KG1 (cell line): ENCODE data around the gene RBX1.
A peak's percentile ranks its signal among the peaks of the same experiment; 100 is the strongest.
"Not testable (repeated sequence)": the region's sequence is repeated elsewhere in the genome, so short reads cannot be mapped to it uniquely, and the experiment has no call there.

Source experiments
- DNase-seq: peaks from one replicate; lab custom pipeline; 2025; lab: John Stamatoyannopoulos, UW

RBX1 gene

GRCh38 chr22:40950962-40951794, at the start of gene RBX1:
Gene RBX1 (plus strand): TSS chr22:40951378. CDS start chr22:40951399, 21 bp downstream.
- peak; percentile 97 for DNase-seq

DNA sequence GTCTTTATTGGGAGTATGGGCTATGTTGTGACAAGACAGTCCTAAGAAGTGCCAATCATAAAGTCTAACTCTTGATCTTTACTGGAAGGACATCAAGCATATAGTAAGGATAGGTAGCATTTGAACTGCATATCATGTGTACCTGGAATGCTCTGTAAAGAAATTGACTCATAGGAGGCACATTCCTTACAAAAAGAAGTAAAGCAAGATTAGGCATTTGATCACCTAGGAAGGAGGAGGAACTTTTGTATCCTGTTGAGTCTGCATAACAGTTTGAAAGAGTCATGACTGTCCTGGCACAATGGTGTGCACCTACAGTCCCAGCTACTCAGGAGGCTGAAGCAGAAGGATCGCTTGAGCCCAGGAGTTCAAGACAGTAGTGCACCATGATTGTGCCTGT, 47.1 kb upstream of the RBX1 start:
- no peak for DNase-seq

DNA sequence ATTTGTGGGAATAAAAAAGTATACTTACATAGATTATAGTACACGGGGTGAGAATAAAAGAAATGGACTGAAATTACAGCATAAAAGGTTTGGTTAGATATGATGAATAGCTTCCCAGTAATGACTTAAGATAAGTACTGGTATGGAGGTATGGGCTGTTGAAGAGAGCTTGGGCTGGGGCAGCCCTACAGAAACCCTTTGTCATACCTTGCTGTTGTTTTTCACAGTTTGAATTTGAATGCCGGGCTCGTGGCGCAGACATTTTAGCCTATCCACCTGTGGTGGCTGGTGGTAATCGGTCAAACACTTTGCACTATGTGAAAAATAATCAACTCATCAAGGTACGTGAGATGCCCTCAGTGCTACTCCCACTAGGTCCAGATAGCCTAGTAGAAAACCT, 42.3 kb upstream of the RBX1 start:
- DNase-seq: no peak

DNA sequence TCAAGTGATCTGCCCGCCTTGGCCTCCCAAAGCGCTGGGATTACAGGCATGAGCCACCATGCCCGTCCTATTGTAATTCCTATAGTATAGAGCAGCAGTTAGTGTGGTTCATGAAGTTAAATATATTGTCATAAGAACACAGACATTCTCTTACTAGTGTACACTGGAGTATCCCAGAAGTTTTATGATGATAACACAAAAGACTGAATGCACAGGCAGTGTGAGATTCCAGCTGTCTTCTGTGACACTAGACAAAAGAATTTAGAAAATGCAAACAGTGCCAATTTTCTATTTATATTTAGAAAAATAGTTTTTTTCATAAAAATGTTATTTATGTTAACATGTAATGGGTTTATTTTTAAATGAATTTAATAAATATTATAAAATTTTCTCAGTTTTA, 39.4 kb upstream of the RBX1 start:
- no peak for DNase-seq

DNA sequence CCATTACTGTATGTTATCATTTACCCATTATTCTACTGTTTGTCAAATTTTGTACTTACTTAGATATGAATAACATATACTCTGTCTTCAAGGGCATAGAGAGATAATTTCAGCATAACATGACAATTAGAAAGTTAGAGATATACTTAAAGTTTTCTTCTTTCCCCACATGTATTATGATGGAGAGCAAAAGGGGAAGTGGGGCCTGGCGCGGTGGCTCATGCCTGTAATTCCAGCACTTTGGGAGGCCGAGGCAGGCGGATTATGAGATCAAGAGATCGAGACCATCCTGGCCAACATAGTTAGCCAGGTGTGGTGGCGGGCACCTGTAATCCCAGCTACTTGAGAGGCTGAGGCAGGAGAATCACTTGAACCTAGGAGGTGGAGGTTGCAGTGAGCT, 38.2 kb upstream of the RBX1 start:
- DNase-seq: not testable (repeated sequence)

DNA sequence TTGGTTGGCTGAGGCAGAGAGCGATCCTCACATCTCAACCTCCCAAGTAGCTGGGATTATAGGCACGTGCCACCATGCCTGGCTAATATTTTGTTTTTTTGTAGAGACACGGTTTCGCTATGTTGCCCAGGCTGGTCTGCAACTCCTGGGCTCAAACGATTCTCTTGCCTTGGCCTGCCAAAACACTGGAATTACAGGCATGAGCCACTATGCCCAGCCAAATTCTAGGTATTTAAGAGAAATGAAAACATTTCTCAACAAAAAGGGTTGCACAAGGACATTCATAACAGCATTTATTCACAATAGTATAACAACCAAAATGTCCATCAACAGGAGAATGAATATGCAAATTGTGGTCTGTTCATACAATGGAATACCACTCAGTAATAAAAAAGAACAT, 31.7 kb upstream of the RBX1 start:
- no peak for DNase-seq

GRCh38 chr22:40920526-40920925, 30.7 kb upstream of the RBX1 start:
- DNase-seq: no peak

GRCh38 chr22:40922484-40923303, 28.5 kb upstream of the RBX1 start:
- DNase-seq: peak; percentile 30

DNA sequence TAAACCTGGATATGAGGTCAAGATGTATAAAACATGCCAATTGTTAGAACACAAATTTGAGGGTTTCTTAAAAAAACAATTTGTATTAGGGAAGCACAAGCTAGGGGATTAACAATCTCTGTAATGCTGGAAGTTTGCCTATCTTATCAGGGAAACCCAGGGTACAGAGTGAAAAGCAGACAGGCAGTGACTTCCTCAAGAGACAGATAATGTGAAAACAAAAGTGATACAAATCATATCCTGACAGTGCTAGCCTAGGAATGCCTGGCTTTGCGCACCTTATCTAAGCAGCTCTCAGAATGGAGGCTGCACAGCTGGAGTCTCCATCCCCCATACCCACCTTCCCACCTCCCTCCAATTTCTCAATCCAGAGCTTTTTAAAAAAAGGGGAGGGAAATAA, 22.5 kb upstream of the RBX1 start:
- no peak for DNase-seq

- no peak for DNase-seq
Observed at GRCh38 chr22:40932396-40932795, 18.8 kb upstream of the RBX1 start.

GRCh38 chr22:40939202-40939601, 12.0 kb upstream of the RBX1 start:
- no peak for DNase-seq

DNA sequence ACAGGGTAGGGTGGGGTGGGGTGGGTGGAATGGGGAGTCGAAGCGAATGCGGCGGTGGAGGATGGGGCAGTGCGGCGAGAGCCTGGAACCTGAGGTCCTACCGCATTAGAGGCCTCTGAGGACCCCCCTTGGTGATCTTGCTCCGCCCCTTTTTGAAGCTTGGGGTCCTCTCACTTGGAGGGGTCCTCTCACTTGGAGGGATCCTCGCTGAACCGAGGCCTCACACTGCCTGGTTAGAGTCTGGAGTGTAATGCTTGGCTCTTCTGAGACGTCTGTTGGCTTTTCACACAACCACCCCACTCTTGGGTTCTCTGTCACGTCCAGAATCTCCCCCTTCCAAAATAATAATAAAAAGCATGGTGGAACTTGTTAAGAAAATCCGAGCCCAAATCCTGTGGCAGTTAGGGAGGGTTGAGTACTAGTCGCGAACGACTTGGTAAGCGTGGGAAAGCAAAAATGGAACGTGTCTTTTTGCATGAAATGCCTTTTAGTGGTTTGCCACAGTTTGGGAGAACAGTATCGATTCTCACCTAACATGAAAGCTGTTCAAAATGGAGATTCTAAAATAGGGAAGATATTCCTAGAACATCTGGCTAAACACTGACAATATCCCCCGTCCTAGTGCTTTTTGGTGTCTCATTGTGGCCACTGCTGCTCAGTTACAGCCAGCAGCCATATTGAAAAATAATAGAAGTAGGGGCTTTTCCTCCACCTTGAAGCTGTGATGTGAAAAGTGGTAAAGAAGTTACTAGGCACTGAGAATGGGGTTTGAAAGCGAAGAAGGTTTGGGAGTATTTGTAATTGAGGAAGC, 822 bp downstream of the RBX1 start:
- DNase-seq: peak; percentile 68

GRCh38 chr22:40953471-40953870, 2.3 kb downstream of the RBX1 start:
- DNase-seq: no peak

DNA sequence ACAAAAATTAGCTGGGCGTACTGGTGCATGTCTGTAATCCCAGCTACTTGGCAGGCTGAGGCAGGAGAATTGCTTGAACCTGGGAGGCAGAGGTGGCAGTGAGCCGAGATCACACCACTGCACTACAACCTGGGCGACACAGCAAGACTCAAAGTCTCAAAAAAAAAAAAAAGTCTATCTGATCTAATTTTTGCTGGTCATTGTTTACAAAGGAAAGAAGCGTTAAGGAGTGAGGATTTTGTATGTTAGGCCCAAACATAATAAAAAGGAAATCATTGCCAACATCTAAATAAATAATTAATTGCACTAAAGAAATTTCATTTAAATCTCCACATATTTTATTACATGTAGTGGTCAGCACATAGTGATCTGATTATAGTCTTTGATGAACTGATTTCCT, 2.9 kb downstream of the RBX1 start:
- no peak for DNase-seq

GRCh38 chr22:40955571-40955970, 4.4 kb downstream of the RBX1 start:
- DNase-seq: no peak

DNA sequence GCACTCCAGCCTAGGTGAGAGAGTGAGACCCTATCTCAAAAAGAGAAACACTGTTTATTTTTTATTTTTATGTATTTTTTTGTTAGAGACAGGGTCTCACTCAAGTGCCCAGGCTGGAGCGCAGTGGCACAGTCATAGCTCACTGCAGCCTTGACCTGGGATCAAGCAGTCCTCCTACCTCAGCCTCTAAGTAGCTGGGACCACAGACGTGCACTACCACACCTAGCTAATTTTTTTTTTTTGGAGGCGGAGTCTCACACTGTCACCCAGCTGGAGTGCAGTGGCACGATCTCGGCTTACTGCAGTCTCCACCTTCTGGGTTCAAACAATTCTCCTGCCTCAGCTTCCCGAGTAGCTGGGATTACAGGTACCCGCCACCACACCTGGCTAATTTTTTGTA, 6.4 kb downstream of the RBX1 start:
- DNase-seq: no peak

DNA sequence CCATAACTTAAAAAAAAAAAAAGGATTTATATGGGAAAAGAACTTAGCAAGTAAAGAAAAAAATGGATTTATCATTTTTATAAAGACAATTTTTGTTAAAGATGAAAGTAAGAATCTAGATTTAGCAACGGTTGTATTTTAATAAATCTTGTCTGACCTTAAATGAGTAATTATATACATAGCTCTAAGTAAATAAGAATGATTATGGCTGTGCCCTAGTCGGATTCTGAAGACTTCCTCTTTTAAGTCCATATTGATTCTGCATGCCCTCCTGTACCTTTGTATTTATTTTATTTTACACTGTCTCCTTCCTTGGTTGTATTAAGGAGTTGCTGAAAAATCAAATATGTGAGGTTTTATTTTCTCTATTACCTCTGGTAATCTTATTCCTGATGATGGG, 7.1 kb downstream of the RBX1 start:
- no peak for DNase-seq

DNA sequence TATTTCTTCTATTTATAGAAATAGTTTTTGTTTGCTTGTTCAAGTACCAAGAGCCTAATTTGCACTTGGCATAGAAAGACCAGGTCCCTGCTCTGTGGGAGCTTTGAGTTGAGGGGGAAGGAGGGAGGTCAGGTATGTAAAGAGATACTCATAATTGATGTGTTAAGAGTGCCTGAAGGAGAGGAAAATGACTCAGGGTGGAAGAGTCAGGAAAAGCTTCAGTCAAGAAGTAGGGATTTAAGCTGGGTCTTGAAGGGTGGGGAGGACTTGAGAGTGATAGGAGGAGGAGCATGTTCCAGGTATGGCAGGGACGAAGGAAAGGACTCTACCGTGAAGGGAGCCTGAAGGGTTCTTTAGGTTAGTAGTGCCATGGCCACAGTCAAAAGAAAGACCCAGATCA, 9.0 kb downstream of the RBX1 start:
- no peak for DNase-seq

GRCh38 chr22:40965936-40966725, 15.0 kb downstream of the RBX1 start:
- DNase-seq: no peak

DNA sequence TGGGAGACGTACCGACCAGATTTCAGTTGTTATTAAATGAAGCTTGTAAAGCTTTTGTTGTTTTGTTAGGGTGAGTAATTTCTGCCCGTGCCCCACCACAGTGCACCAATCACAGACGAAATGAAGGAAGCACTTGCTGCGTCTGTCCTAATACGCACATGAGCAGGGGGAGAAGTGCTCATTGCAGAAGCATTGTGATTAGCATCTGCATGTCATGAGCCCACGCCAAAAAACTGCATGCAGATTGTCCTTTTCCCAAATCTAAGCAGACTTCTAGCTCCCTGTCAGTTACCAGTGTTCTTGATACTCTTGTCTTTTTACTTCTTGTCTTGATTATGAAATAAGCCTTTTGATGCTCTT, 15.5 kb downstream of the RBX1 start:
- no peak for DNase-seq

GRCh38 chr22:40967111-40967760, 16.1 kb downstream of the RBX1 start:
- DNase-seq: no peak
